Measurements from ENCODE around the gene CAMK1D. TPM values are rescaled to one million over a fixed set of nuclear protein-coding genes. Genes with fewer than 3 reads are reported as not detected.
A peak's percentile ranks its signal among the peaks of the same experiment; 100 is the strongest.

CAMK1D gene
- total RNA-seq, 3 donors from 2014 or later = 20.6 to 48.5 (median 32.8) TPM

GRCh38 chr10:12636571-12636970 lies 287.2 kb downstream of the CAMK1D start:
- Histone ChIP-seq H3K4me3 (no peak overlapping the region), H3K9me3 (no peaks in the 10 kb centered on the region), H3K36me3 (ENCODE audit: low read depth) (no peaks in the 10 kb centered on the region), H3K4me1 (ENCODE audit: low read depth) (peaks cover 27% of the 10 kb centered on the region)
- intact Hi-C loops (cut with DNase I, micrococcal nuclease) = no loop called here
- no peak for TF ChIP-seq CTCF (IDR thresholded peaks at IDR 0.05)
- DNase-seq (no peak), ATAC-seq (peak; percentile 43)

- TF ChIP-seq CTCF (IDR thresholded peaks at IDR 0.05) = no peak
- Histone ChIP-seq H3K9me3 (no peaks in the 10 kb centered on the region), H3K36me3 (ENCODE audit: low read depth) (no peaks in the 10 kb centered on the region), H3K4me3 (no peak overlapping the region), H3K4me1 (ENCODE audit: low read depth) (peaks cover 19% of the 10 kb centered on the region)
- intact Hi-C loops (cut with DNase I, micrococcal nuclease) = no loop called here
- ATAC-seq (no peak), DNase-seq (no peak)
These were observed 288.3 kb downstream of the CAMK1D start for GRCh38 chr10:12637649-12638048.

GRCh38 chr10:12638103-12638502 lies 288.8 kb downstream of the CAMK1D start:
- peak; percentile 98 for ATAC-seq
- intact Hi-C loops (cut with DNase I, micrococcal nuclease) = no loop called here
- no peaks in the 10 kb centered on the region for H3K36me3 ChIP-seq (ENCODE audit: low read depth)
- no peak overlapping the region for H3K4me3 ChIP-seq
- DNase-seq = peak; percentile 81 to 94 (median 83)
- no peaks in the 10 kb centered on the region for H3K9me3 ChIP-seq
- H3K4me1 ChIP-seq (ENCODE audit: low read depth) = peaks cover 19% of the 10 kb centered on the region
- no peak for TF ChIP-seq CTCF (IDR thresholded peaks at IDR 0.05)

- no peak overlapping the region for H3K4me3 ChIP-seq
- TF ChIP-seq CTCF (IDR thresholded peaks at IDR 0.05) = no peak
- H3K36me3 ChIP-seq (ENCODE audit: low read depth) = no peaks in the 10 kb centered on the region
- intact Hi-C loops (cut with DNase I, micrococcal nuclease) = no loop called here
- H3K4me1 ChIP-seq (ENCODE audit: low read depth) = peaks cover 19% of the 10 kb centered on the region
- ATAC-seq (no peak), DNase-seq (no peak)
- H3K9me3 ChIP-seq = no peaks in the 10 kb centered on the region
These were observed 289.4 kb downstream of the CAMK1D start for GRCh38 chr10:12638781-12639180.

GRCh38 chr10:12639996-12640944 lies 290.9 kb downstream of the CAMK1D start:
- Histone ChIP-seq H3K4me3 (no peak overlapping the region), H3K9me3 (no peaks in the 10 kb centered on the region), H3K36me3 (ENCODE audit: low read depth) (no peaks in the 10 kb centered on the region), H3K4me1 (ENCODE audit: low read depth) (peaks cover 18% of the 10 kb centered on the region)
- ATAC-seq (no peak), DNase-seq (no peak)
- intact Hi-C loops (cut with DNase I, micrococcal nuclease) = no loop called here
- TF ChIP-seq CTCF (IDR thresholded peaks at IDR 0.05) = no peak

All from mucosa of descending colon (tissue), 3 donors.